ENCODE data around the gene HSD17B2.

Gene HSD17B2

DNA sequence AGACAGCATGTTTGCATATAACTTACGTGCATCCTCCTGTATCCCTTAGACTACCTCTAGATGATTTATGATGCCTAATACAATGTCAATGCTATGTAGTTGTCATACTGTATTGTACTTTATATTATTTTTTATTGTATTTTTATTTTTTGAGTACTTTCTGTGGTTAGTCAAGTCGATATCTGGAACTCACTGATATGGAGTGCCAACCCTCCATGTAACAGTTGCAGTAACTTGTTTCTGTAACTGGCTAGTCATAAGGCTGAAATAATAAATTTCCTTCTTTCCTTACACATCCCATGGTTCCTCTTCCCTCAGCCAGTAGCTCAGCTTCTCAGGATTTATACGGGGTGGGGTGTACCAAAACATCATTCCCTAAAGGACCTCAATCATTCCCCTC, 111.5 kb downstream of the HSD17B2 start:
- TF ChIP-seq ZFX (IDR thresholded peaks at IDR 0.05) = no peak
- TF ChIP-seq, protein P1, sequence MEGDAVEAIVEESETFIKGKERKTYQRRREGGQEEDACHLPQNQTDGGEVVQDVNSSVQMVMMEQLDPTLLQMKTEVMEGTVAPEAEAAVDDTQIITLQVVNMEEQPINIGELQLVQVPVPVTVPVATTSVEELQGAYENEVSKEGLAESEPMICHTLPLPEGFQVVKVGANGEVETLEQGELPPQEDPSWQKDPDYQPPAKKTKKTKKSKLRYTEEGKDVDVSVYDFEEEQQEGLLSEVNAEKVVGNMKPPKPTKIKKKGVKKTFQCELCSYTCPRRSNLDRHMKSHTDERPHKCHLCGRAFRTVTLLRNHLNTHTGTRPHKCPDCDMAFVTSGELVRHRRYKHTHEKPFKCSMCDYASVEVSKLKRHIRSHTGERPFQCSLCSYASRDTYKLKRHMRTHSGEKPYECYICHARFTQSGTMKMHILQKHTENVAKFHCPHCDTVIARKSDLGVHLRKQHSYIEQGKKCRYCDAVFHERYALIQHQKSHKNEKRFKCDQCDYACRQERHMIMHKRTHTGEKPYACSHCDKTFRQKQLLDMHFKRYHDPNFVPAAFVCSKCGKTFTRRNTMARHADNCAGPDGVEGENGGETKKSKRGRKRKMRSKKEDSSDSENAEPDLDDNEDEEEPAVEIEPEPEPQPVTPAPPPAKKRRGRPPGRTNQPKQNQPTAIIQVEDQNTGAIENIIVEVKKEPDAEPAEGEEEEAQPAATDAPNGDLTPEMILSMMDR (conservative IDR thresholded peaks at IDR 0.05) = no peak
- no peak overlapping the region for H3K27ac ChIP-seq

DNA sequence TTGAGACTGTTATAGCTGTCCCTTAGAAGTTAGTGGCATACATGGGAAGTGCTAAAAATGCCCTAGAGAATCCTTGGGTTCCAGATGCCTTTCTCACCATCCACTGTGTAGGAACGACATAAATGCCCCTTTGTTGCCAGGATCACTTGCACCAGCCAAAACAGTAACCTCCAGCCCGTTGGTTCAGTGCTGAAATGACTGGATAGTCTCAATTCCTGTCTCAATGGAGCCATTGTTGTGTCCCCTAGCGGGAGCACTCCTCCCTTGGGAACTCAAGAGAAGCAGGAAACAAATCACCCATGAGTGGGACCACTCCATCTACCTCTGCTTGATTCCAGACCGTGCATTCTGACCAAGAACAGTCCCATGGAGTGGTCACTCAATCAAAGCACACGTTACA, 111.9 kb downstream of the HSD17B2 start:
- TF ChIP-seq, protein P1 (conservative IDR thresholded peaks at IDR 0.05) = no peak
- TF ChIP-seq ZFX (IDR thresholded peaks at IDR 0.05) = no peak

DNA sequence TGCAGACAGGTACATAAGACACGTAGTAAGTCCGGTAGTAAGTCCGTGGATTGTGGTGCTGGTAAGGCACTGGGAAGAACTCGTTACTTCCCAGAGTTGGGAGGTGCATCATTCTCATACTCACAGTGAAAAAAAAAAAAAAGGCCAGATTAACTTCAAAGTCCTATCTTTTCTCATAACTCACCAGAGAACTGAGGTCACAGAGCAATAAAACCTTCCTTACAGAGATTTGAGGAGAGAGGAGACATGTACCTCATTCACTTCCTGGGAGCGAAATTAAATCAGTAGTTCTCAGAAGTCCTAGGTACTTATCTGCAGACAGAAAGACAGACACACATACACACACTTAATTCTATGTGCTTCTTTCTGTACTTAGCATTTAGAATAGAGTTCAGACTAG, 112.5 kb downstream of the HSD17B2 start:
- no peak overlapping the region for H3K27ac ChIP-seq
- TF ChIP-seq, protein P1 (conservative IDR thresholded peaks at IDR 0.05) = no peak
- TF ChIP-seq ZFX (IDR thresholded peaks at IDR 0.05) = no peak

More for the DNA sequence above, 111.9 kb downstream of the HSD17B2 start:
- no peak overlapping the region for H3K27ac ChIP-seq
